A549 treated with GW870086 at 1 μM for 4 hours (cell line): Measurements from ENCODE around the gene CD8B. TPM values are rescaled to one million over a fixed set of nuclear protein-coding genes. Genes with fewer than 3 reads are reported as not detected.

Experiments
- total RNA-seq: library from RNA; stranded (reverse); fragments of 200-300 nt; extraction: Qiagen RNA extraction; gene quantifications from 5 replicates; pipeline ENCODE4 v1.2.3, GENCODE V29; 2022; ENCODE audit warnings: low read depth

Gene CD8B
- not detected in 5 replicates for total RNA-seq

GRCh38 chr2:86861628-86862379 lies at the start of gene CD8B:
TSS of gene CD8B (minus strand) at chr2:86861886. CDS start at chr2:86861865, 21 bp downstream.

DNA sequence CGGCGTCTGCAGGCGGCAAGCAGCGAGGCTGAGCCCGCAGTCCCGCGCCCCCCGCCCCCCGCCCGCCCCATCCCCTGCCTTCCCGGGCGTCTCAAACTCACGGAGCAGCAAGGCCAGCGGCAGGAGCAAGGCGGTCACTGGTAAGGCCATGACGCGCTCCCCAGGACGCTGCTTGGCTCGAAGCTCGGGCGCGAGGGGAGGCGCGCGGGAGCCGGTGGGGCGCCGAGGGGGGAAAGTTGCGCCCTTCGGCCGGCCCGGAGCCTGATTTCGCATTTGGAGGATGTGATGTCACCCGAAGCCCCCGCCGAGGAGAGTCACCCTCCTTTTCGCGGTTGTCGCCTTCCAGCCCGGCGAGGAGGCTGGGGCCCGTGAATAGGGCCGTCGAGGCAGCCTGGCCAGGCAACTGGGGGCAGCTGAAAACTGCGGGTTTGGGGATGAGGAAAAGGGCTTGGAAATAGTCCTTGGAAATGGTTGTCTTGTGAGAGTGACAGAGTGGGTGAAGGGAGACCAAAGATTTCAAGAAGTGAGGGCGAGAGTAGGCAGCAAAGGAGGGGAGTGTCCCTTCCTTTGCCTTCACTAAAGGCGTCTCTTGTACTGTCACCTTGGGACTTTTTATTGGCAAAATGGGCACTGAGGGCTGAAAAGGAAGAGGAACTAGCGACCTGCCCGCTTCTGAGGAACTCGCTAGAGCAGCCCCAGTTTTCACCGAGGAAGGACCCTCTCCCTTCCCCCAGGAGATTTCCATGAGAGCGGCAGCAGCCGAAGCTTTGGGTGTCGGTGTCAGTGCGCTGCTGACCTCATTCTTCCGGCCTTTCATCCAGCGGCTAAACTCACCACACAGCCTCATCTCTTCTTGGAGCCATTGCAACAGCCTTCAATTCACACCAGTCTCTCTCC lies 70.8 kb downstream of the CD8B start, which contains the start of gene CD8A:
Gene CD8A (minus strand): TSS at position 238 of the 897 bp plus-strand sequence. CDS start 88 bp downstream, at position 150.

Other genes with a start within 250 kb of the CD8B start
- gene RNF103, start 238.0 kb downstream of the CD8B start, total RNA-seq = 52.6 to 62.4 TPM (median 53.6 TPM) in 5 replicates
- gene RMND5A, start 141.6 kb downstream of the CD8B start, total RNA-seq = 20.8 to 27.3 TPM (median 24.4 TPM) in 5 replicates
- gene CD8A, start 71.0 kb downstream of the CD8B start, total RNA-seq = 0.21 to 0.34 TPM (median 0.24 TPM) in 5 replicates
- gene RGPD1, start 80.2 kb upstream of the CD8B start, total RNA-seq = 0.03 to 0.09 TPM (median 0.05 TPM) in 4 of 5 replicates, not detected in the other
- gene PLGLB1, start 160.0 kb upstream of the CD8B start, total RNA-seq = 0.29 to 0.88 TPM (median 0.31 TPM) in 5 replicates